Mucosa of stomach (tissue), 1 donor: ENCODE results near the gene KCNJ6.

Source experiments
- H3K27me3 ChIP-seq: one replicate; pipeline ENCODE4 v1.7.0; 2013; ENCODE audit warnings: mild to moderate bottlenecking, low read length; ENCODE audit not compliant: control insufficient read depth, insufficient read depth
- H3K36me3 ChIP-seq: one replicate; pipeline ENCODE4 v1.7.0; 2013; ENCODE audit warnings: low read length; ENCODE audit not compliant: control insufficient read depth, insufficient read depth
- H3K4me1 ChIP-seq: one replicate; pipeline ENCODE4 v1.7.0; 2013; ENCODE audit warnings: mild to moderate bottlenecking, low read length; ENCODE audit not compliant: control insufficient read depth, insufficient read depth
- H3K4me3 ChIP-seq: one replicate; pipeline ENCODE4 v1.7.0; 2013; ENCODE audit warnings: low read length
- H3K9ac ChIP-seq: one replicate; pipeline ENCODE4 v1.7.0; 2013; ENCODE audit warnings: mild to moderate bottlenecking, low read length, moderate library complexity
- H3K9me3 ChIP-seq: one replicate; pipeline ENCODE4 v1.7.0; 2013; ENCODE audit warnings: mild to moderate bottlenecking, low read length, moderate library complexity; ENCODE audit not compliant: control insufficient read depth
- donor health status: Pancreatic carcinoma.

The KCNJ6 gene

DNA sequence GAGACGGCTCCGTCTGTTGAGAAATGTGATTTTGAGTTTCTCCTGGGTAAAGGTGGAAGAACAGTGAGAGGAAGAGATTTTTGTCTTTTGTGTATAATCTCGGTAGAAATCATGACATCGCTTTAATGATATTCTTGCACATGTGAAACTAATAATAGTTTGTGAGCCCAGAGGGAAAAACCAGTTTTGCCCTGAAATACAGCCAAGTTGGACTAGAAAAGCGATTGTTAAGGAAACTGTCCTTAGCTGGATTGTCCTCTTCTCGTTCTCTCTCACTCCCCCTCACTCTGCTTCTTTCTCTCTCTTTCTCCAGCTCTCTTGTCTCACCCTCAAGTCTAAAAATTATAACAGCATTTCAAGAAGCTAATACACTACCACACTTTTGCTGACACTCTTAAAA, 17.1 kb downstream of the KCNJ6 start:
- H3K4me1 ChIP-seq: no peaks in the 10 kb centered on the region
- H3K9ac ChIP-seq: no peak overlapping the region
- H3K4me3 ChIP-seq: no peak overlapping the region
- no peaks in the 10 kb centered on the region for H3K9me3 ChIP-seq
- H3K27me3 ChIP-seq: peaks cover 7% of the 10 kb centered on the region
- no peaks in the 10 kb centered on the region for H3K36me3 ChIP-seq

- Histone ChIP-seq H3K27me3 (peaks cover 7% of the 10 kb centered on the region), H3K9me3 (no peaks in the 10 kb centered on the region), H3K4me3 (no peak overlapping the region), H3K4me1 (no peaks in the 10 kb centered on the region), H3K36me3 (no peaks in the 10 kb centered on the region), H3K9ac (no peak overlapping the region)
Measured at GRCh38 chr21:37896788-37897187, 19.5 kb downstream of the KCNJ6 start.

- Histone ChIP-seq H3K4me3 (no peak overlapping the region), H3K27me3 (peaks cover 6% of the 10 kb centered on the region), H3K9me3 (no peaks in the 10 kb centered on the region), H3K9ac (no peak overlapping the region), H3K36me3 (no peaks in the 10 kb centered on the region), H3K4me1 (no peaks in the 10 kb centered on the region)
Measured at GRCh38 chr21:37891972-37892371, 24.3 kb downstream of the KCNJ6 start.

- H3K9ac ChIP-seq: no peak overlapping the region
- H3K4me1 ChIP-seq: no peaks in the 10 kb centered on the region
- peaks cover 7% of the 10 kb centered on the region for H3K27me3 ChIP-seq
- H3K36me3 ChIP-seq: no peaks in the 10 kb centered on the region
- H3K4me3 ChIP-seq: no peak overlapping the region
- no peaks in the 10 kb centered on the region for H3K9me3 ChIP-seq
Measured at GRCh38 chr21:37888659-37889058, 27.6 kb downstream of the KCNJ6 start.

DNA sequence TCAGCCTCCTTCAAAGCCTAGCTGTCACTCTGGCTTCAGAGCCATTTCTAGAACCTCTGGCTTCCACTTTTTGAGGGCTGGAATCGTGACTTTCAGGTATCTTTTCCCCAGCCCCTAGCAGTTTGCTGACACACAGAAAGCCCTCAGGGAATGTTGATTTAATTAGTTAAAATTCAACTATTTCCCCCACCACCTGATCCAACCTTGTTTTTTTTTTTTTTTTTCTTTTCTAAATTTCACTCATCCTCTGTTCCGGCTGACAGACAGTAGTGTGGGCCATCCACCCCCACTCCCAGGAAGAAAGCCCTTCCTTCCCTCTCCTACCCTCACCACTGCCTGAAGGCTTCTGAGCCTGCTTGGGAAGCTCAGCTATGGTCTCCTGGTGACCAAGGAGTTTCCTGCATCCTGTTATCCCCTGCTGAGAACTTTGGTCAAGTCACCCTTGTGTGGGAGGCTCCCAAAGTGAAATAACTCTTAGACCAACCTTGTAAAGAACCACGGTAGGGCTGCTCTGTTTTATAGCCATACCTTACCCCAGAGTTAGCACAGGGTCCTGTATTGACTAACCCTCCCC, 29.4 kb downstream of the KCNJ6 start:
- Histone ChIP-seq H3K27me3 (peaks cover 7% of the 10 kb centered on the region), H3K4me1 (no peaks in the 10 kb centered on the region), H3K9me3 (no peaks in the 10 kb centered on the region), H3K36me3 (no peaks in the 10 kb centered on the region), H3K4me3 (no peak overlapping the region), H3K9ac (no peak overlapping the region)

- Histone ChIP-seq H3K9me3 (no peaks in the 10 kb centered on the region), H3K36me3 (no peaks in the 10 kb centered on the region), H3K4me1 (no peaks in the 10 kb centered on the region), H3K4me3 (no peak overlapping the region), H3K9ac (no peak overlapping the region), H3K27me3 (peaks cover 7% of the 10 kb centered on the region)
Measured at GRCh38 chr21:37886120-37886519, 30.1 kb downstream of the KCNJ6 start.

DNA sequence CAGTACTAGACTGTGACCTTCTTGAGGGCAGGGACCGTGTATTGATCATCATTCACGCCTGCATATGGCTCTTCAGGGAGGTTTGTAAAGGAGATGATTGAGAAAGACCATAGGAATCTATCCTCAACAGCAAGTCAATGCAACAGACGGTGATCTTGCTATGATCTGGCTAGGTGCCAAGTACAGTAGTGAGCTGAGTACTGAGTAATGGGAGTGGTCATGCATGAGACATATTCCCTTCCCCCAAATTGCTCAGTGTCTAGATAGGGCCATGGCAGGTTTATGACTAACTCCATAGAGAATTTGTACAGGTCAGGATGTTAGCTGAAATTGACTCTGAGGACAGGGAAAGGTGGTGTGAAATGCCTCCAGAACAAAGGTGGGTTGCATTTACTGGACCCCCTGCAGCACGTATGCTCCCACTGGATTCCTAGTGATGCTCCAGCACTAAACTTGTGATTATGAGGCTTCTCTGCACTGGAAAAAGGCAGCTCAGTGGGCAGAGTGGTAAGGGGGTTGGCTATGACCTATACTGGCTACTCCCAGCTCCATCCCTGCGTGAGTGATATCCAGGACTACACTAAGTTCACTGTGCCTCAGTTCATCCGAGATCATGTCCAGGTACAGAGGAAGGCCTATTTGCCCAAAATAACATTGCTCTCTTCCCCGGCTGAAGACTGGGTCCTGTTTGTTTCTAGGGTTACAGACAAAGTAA, 37.2 kb downstream of the KCNJ6 start:
- Histone ChIP-seq H3K4me1 (no peaks in the 10 kb centered on the region), H3K36me3 (no peaks in the 10 kb centered on the region), H3K9ac (no peak overlapping the region), H3K9me3 (no peaks in the 10 kb centered on the region), H3K4me3 (no peak overlapping the region), H3K27me3 (no peaks in the 10 kb centered on the region)

DNA sequence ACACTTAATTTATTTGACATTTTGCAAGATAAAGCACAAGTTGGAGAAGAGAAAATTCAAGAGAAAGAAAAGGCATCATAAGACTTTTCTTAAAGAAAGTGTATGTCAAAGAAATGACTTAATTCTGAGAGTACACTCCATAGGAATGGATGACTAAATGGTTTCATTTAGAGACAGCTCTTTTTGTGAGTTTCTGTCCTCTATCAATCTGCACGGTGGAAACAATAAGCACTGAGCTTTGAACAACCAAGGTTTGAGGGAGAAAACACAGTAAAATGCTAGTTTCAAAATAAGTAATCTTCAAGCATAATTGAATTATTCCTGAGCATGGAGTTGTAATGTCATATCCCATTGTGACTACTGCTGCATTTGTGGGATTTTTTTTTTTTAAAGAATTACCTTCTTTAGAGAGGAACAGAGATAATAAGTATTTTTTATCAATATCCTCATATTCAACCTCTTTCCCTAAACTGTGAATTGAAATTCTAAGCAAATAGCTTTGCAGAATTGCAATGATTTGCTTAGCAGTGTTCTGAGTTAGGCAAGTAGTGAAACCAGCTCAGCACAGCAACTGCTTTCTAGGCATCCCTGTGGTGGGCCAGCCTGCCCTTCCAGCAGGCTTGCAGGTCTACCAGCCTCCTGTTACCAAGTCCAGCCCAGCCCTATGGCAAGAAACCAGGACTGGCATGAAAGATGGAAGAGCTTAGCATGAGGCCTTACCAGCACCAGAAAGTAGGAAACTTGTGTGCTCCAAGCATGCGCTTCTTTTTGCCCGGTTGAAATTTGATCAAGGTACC, 38.2 kb downstream of the KCNJ6 start:
- Histone ChIP-seq H3K4me1 (no peaks in the 10 kb centered on the region), H3K4me3 (no peak overlapping the region), H3K36me3 (no peaks in the 10 kb centered on the region), H3K9me3 (no peaks in the 10 kb centered on the region), H3K27me3 (no peaks in the 10 kb centered on the region), H3K9ac (no peak overlapping the region)

GRCh38 chr21:37877171-37877570, 39.1 kb downstream of the KCNJ6 start:
- Histone ChIP-seq H3K4me3 (no peak overlapping the region), H3K9me3 (no peaks in the 10 kb centered on the region), H3K4me1 (no peaks in the 10 kb centered on the region), H3K9ac (no peak overlapping the region), H3K27me3 (no peaks in the 10 kb centered on the region), H3K36me3 (no peaks in the 10 kb centered on the region)

DNA sequence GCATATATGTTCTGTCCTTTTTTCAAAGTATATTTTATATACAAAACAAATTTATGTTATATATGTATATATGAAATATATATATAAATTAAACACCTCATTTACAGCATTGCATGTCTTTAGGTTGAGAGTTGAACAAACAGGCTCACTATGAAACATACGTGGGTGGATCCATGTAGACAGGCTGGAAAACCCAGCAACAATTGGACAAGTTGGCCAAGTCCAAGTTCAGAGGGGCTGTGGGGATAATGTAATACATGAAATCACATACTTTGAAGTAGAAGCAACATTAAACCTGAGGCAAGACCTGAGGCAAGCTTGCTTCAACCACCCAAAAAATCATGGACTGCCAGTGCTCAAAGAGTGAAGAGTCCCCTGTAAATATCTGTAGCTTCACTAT, 39.7 kb downstream of the KCNJ6 start:
- no peak overlapping the region for H3K4me3 ChIP-seq
- H3K9ac ChIP-seq: no peak overlapping the region
- no peaks in the 10 kb centered on the region for H3K27me3 ChIP-seq
- no peaks in the 10 kb centered on the region for H3K4me1 ChIP-seq
- no peaks in the 10 kb centered on the region for H3K9me3 ChIP-seq
- no peaks in the 10 kb centered on the region for H3K36me3 ChIP-seq

- Histone ChIP-seq H3K4me3 (no peak overlapping the region), H3K36me3 (no peaks in the 10 kb centered on the region), H3K9me3 (no peaks in the 10 kb centered on the region), H3K27me3 (no peaks in the 10 kb centered on the region), H3K9ac (no peak overlapping the region), H3K4me1 (no peaks in the 10 kb centered on the region)
Measured at GRCh38 chr21:37874904-37875780, 41.1 kb downstream of the KCNJ6 start.
